ENCODE measurements around the gene YOD1. TPM values are rescaled to one million over a fixed set of nuclear protein-coding genes. Genes with fewer than 3 reads are reported as not detected.

Gene YOD1
- total and polyA plus RNA-seq, 2 of the 13 experiments (the other 11 are each of a cell fraction or from before 2014, with no cell fraction given): 3.4 to 9.1 TPM

- TF ChIP-seq ZBTB14 (CRISPR knock-in tag; IDR thresholded peaks at IDR 0.05): no peak
- 0 out of 2 replicates have a peak, but pooled peaks have one; percentile 13 for TF ChIP-seq ESRRA (CRISPR knock-in tag; IDR thresholded peaks at IDR 0.05; ENCODE audit: low read depth)
- TF ChIP-seq HNF1A (IDR thresholded peaks at IDR 0.05; ENCODE audit: low read depth): no peak
- TF ChIP-seq HNF1A (CRISPR knock-in tag; IDR thresholded peaks at IDR 0.05; ENCODE audit: borderline replicate concordance): 0 out of 2 replicates have a peak, but pooled peaks have one; percentile 71
- TF ChIP-seq ZNF607 (CRISPR knock-in tag; IDR thresholded peaks at IDR 0.05; ENCODE audit: borderline replicate concordance): peak; percentile 41; the same call in 1 of the 2 replicates
- TF ChIP-seq ZNF562 (CRISPR knock-in tag; IDR thresholded peaks at IDR 0.05; ENCODE audit: borderline replicate concordance): no peak
- TF ChIP-seq SOX6 (IDR thresholded peaks at IDR 0.05): no peak
- peak; percentile 41; the same call in 1 of the 2 replicates for TF ChIP-seq SOX6 (CRISPR knock-in tag; IDR thresholded peaks at IDR 0.05)
- TF ChIP-seq KLF11 (CRISPR knock-in tag; IDR thresholded peaks at IDR 0.05): peak; percentile 82; the same call in 1 of the 2 replicates
- no peak for TF ChIP-seq ZNF776 (CRISPR knock-in tag; IDR thresholded peaks at IDR 0.05)
- no peak; the same call in 1 of the 2 replicates for TF ChIP-seq IRF2 (CRISPR knock-in tag; IDR thresholded peaks at IDR 0.05)
- peak; percentile 80; the same call in 1 of the 3 replicates for TF ChIP-seq MXI1 (IDR thresholded peaks at IDR 0.05; ENCODE audit: borderline replicate concordance, low read depth, low read length)
- no peak for TF ChIP-seq NR3C1 (CRISPR knock-in tag; IDR thresholded peaks at IDR 0.05)
- TF ChIP-seq MLLT10 (CRISPR knock-in tag; IDR thresholded peaks at IDR 0.05): no peak
- TF ChIP-seq MAFF (IDR thresholded peaks at IDR 0.05; ENCODE audit: low read depth, low read length): no peak
- peak; percentile 34; the same call in 1 of the 2 replicates for TF ChIP-seq ELF1 (CRISPR knock-in tag; IDR thresholded peaks at IDR 0.05)
- TF ChIP-seq RNF2 (conservative IDR thresholded peaks at IDR 0.05; ENCODE audit: low read depth): peak; percentile 67
- TF ChIP-seq PRMT3 (CRISPR knock-in tag; IDR thresholded peaks at IDR 0.05; ENCODE audit: borderline replicate concordance, low read depth): no peak
- no peak for TF ChIP-seq ZBTB7B (CRISPR knock-in tag; IDR thresholded peaks at IDR 0.05)
- no peak for TF ChIP-seq KLF12 (CRISPR knock-in tag; IDR thresholded peaks at IDR 0.05; ENCODE audit: borderline replicate concordance)
- TF ChIP-seq ZNF549 (CRISPR knock-in tag; IDR thresholded peaks at IDR 0.05): no peak
- TF ChIP-seq MAF1 (CRISPR knock-in tag; IDR thresholded peaks at IDR 0.05; ENCODE audit: borderline replicate concordance): no peak
- TF ChIP-seq NR2C2 (CRISPR knock-in tag; IDR thresholded peaks at IDR 0.05; ENCODE audit: borderline replicate concordance): peak; percentile 37; the same call in 1 of the 2 replicates
- TF ChIP-seq NFKBIZ (CRISPR knock-in tag; IDR thresholded peaks at IDR 0.05): no peak
- TF ChIP-seq ZSCAN29 (CRISPR knock-in tag; conservative IDR thresholded peaks at IDR 0.05): no peak
- no peak for TF ChIP-seq MTA3 (CRISPR knock-in tag; IDR thresholded peaks at IDR 0.05)
- no peak; the same call in 1 of the 2 replicates for TF ChIP-seq NRL (CRISPR knock-in tag; IDR thresholded peaks at IDR 0.05; ENCODE audit: borderline replicate concordance)
- no peak for TF ChIP-seq TOE1 (CRISPR knock-in tag; IDR thresholded peaks at IDR 0.05)
Measured at GRCh38 chr1:207052911-207053769, 2.1 kb upstream of the YOD1 start, which contains the start of gene PFKFB2 (continued).
